BE2C (cell line): ENCODE data around the gene UBE2F.
A peak's percentile ranks its signal among the peaks of the same experiment; 100 is the strongest.
"Not testable (repeated sequence)": the region's sequence is repeated elsewhere in the genome, so short reads cannot be mapped to it uniquely, and the experiment has no call there.

Experiments
- DNase-seq: peaks from one replicate; pipeline ENCODE4 v3.0.0-alpha.2; 2020
- H3K27me3 ChIP-seq: fragments of 250-450 bp; sonication (Bioruptor Pico); 2 replicates; pipeline ENCODE4 v1.5.1; 2020; ENCODE audit warnings: mild to moderate bottlenecking
- H3K36me3 ChIP-seq: fragments of 250-450 bp; sonication (Bioruptor Pico); 2 replicates; pipeline ENCODE4 v1.5.1; 2020; ENCODE audit warnings: mild to moderate bottlenecking
- H3K4me1 ChIP-seq: fragments of 250-450 bp; sonication (Bioruptor Pico); 2 replicates; pipeline ENCODE4 v1.5.1; 2020
- H3K4me3 ChIP-seq: 2 replicates; pipeline ENCODE4 v1.5.1; 2011; ENCODE audit warnings: low read depth, low read length
- H3K9me3 ChIP-seq: fragments of 250-450 bp; sonication (Bioruptor Pico); 2 replicates; pipeline ENCODE4 v1.5.1; 2020
- TF ChIP-seq, protein P1 (sequence below): IDR thresholded peaks from 2 replicates; pipeline ENCODE4 v1.5.1; 2012; ENCODE audit warnings: mild to moderate bottlenecking, low read depth, low read length

The UBE2F gene

DNA sequence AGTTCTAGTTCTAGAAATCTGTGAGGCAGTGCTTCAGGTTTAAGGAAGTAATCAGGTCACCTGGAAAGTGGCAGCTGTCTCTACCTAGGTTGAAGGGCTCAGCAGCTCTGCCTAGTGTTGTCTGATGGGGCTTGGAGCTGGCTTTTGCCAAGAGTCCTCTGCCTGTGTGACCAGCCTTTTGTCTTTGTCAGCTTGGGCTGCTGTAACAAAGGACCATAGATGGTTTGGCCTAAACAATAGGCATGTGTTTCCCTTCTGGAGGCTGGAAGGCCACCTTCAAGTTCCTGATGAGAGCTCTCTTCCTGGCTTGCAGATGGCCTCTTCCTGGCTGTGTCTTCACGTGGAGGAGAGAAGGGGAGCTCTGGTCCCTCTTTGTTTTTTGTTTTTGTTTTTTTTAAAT, 13.3 kb downstream of the UBE2F start:
- H3K4me3 ChIP-seq = no peak overlapping the region
- peaks cover 22% of the 10 kb centered on the region for H3K4me1 ChIP-seq
- peaks cover 4% of the 10 kb centered on the region for H3K36me3 ChIP-seq
- H3K9me3 ChIP-seq = no peaks in the 10 kb centered on the region
- TF ChIP-seq, protein P1, sequence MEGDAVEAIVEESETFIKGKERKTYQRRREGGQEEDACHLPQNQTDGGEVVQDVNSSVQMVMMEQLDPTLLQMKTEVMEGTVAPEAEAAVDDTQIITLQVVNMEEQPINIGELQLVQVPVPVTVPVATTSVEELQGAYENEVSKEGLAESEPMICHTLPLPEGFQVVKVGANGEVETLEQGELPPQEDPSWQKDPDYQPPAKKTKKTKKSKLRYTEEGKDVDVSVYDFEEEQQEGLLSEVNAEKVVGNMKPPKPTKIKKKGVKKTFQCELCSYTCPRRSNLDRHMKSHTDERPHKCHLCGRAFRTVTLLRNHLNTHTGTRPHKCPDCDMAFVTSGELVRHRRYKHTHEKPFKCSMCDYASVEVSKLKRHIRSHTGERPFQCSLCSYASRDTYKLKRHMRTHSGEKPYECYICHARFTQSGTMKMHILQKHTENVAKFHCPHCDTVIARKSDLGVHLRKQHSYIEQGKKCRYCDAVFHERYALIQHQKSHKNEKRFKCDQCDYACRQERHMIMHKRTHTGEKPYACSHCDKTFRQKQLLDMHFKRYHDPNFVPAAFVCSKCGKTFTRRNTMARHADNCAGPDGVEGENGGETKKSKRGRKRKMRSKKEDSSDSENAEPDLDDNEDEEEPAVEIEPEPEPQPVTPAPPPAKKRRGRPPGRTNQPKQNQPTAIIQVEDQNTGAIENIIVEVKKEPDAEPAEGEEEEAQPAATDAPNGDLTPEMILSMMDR = no peak
- DNase-seq = no peak
- no peaks in the 10 kb centered on the region for H3K27me3 ChIP-seq

DNA sequence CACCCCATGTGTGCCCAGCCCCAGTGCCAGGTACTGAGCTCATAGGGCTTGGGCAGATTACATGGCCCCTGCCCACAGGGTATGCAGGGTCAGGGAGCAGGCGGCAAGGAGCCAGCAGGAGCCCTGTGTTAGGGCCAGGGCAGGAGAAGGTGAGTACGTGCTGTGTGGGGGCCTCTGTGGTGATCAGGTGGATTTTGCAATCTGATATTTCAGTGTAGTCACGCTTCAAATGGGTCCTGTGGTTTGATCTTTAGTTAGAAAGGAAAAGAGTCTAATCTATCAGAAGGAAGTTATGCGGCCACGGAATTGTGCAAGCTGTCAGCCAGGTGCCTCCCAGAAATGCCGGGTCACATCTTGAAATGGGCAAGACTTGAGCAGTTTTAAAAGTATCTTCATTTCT, 13.9 kb downstream of the UBE2F start:
- H3K9me3 ChIP-seq = no peaks in the 10 kb centered on the region
- no peaks in the 10 kb centered on the region for H3K27me3 ChIP-seq
- peaks cover 22% of the 10 kb centered on the region for H3K4me1 ChIP-seq
- no peak overlapping the region for H3K4me3 ChIP-seq
- TF ChIP-seq, protein P1 = no peak
- no peak for DNase-seq
- H3K36me3 ChIP-seq = peaks cover under 1% of the 10 kb centered on the region

DNA sequence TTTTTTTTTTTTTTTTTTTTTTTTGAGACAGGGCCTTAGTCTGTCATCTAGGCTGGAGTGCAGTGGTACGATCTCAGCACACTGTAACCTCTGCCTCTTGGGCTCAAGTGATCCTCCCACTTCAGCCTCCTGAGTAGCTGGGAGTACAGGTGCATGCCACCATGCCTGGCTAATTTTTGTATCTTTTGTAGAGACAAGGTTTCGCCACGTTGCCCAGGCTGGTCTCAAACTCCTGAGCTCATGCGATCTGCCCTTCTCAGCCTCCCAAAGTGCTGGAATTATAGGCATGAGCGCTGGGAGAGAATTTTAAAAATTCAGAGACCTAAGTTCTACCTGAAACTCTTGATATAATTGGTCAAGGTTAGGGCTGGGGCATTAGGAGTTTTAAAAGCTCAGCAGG, 14.8 kb downstream of the UBE2F start:
- H3K9me3 ChIP-seq, H3K4me3 ChIP-seq, DNase-seq, H3K36me3 ChIP-seq, H3K27me3 ChIP-seq: not testable (repeated sequence)
- peaks cover 22% of the 10 kb centered on the region for H3K4me1 ChIP-seq

DNA sequence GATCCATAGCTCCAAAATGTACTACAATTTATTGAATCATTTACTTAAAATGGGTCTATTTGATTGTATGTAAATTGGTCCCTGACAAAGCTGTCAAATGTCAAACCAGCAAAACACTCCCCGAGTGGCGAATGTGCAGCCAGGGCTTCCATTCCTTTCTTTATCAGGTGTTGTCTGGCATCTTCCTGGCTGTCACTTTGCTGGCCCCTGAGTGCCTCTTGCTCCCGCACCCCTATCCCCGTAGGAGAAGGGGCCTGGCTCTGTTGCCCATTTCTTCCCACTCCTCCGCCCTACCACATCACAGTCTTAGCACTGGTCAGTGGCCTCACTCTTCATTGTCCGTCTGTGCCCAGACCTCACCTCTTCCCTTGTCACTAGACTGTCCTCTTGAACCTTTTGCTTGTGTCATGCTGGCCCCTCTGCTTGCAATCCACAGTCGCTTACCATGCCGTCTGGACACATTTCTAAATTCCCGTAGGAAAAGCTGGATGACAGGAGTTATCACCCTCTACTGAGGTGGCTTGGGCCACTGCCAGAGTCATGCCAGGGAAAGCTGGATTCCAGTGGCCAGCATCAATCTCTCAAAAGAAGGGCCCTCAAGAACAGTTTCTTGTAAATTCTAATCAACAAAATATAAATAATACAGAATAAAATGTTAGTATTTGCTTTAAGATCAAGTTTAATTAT, 15.4 kb downstream of the UBE2F start:
- Histone ChIP-seq H3K4me1 (peaks cover 22% of the 10 kb centered on the region), H3K36me3 (no peaks in the 10 kb centered on the region; the same call in 1 of the 2 replicates), H3K9me3 (no peaks in the 10 kb centered on the region), H3K27me3 (no peaks in the 10 kb centered on the region), H3K4me3 (no peak overlapping the region)
- no peak for DNase-seq
- TF ChIP-seq, protein P1 = no peak

DNA sequence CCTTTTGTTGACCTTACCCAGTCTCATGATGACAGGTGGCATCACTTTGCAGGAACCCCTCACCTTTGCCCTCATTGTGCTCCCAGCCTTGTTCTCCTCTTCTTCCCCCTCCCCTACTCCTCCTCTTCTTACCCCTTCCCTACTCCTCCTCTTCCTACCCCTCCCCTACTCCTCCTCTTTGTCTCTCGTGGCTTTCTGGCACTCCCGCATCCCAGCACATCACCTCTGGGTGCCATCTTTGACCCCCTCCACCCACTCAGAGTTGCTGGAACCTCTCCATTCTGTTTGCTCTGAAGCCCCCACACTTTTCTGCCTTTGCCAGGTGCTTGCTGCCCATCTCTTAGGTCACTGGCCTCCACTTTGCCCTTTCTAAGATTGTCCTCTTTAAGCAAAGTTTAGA, 17.1 kb downstream of the UBE2F start:
- H3K9me3 ChIP-seq = no peaks in the 10 kb centered on the region
- no peak for DNase-seq
- TF ChIP-seq, protein P1 = no peak
- H3K4me1 ChIP-seq = peaks cover 4% of the 10 kb centered on the region
- no peak overlapping the region for H3K4me3 ChIP-seq
- no peaks in the 10 kb centered on the region for H3K36me3 ChIP-seq
- H3K27me3 ChIP-seq = no peaks in the 10 kb centered on the region

DNA sequence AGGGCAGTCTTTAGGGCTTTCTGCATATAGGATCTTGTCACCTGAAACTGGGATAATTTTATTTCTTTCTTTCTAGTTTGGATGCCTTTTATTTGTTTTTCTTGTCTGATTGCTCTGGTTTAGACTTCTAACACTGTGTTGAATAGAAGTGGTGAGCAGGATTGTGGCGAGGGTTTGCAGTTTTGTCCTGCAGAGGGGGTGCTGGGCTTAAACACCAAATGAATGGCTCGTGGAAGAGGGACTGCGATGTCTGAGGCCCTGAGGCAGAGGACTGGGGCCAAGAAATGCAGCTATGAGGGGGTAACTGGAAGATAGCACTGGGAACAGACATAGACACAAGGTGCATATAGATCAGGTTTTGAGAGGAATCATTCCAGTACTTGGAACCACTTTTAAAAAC, 20.5 kb downstream of the UBE2F start:
- TF ChIP-seq, protein P1 = peak; percentile 36; the same call in 1 of the 2 replicates

DNA sequence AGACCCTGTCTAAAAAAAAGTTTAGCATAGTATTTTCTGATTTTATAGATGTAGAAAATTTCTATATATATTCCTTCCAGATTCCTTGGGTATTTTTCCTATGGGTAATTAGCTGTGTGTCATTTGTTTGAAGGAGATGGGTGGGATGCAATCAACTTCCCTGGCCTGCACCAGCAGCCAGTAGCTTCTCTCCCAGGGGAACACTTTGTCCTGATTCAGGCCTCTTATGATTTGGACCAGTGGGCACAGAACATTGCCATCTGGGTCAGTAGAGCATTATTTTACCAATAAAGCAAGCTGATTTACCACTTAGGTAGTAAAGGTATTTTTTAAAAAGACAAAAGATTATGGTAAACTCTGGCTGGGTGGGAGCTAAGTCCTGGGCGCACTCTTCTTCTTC, 26.9 kb downstream of the UBE2F start:
- Histone ChIP-seq H3K36me3 (peaks cover 9% of the 10 kb centered on the region), H3K27me3 (no peaks in the 10 kb centered on the region), H3K4me1 (no peaks in the 10 kb centered on the region), H3K4me3 (no peak overlapping the region), H3K9me3 (no peaks in the 10 kb centered on the region)
- no peak for DNase-seq
- TF ChIP-seq, protein P1 = no peak

More for the DNA sequence above, 20.5 kb downstream of the UBE2F start:
- no peak for DNase-seq
- Histone ChIP-seq H3K36me3 (peaks cover 9% of the 10 kb centered on the region), H3K4me1 (no peaks in the 10 kb centered on the region), H3K4me3 (no peak overlapping the region), H3K9me3 (no peaks in the 10 kb centered on the region), H3K27me3 (no peaks in the 10 kb centered on the region)
